GM18507 (cell line): ENCODE measurements around the gene CD93.

Source experiments
- DNase-seq: peaks from one replicate; pipeline ENCODE4 v3.0.0; 2011; ENCODE audit warnings: low read depth; ENCODE audit not compliant: insufficient read length; ENCODE audit errors: extremely low spot score
- FAIRE-seq: peaks from 2 replicates; lab custom pipeline; 2011; peaks lifted over from hg19 to GRCh38; lab: Jason Lieb, UNC

The CD93 gene

DNA sequence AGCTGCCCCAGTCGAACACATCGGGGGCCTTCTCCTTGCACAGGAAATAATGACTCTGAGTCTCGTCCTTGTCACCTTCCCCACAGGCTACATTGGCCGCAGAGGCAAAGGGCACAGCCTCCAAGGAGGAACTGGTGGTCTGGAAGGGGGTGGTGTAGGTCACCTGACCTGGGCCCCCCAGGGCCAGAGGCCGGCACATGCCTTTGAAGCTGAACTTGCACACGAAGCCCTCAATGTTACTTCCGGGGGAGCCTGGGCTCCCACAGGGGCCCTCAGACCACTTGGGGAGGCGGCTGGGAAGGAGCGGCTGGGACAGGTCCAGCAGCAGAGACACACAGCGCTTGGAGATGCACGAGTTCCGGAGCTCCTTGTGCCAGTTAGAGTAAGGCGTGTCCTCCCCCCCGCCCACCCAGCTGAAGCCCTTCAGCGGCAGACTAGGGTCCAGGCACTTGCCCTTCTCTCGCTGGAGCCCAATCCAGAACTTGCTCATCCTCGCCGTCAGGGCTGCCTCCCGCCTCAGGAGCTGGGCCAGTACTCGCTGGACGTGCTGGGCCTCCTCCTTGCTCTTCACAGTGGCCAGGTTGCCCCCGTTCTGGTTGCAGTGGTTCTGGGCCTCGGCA is 578 bp downstream of the CD93 start:
- FAIRE-seq (no peak), DNase-seq (no peak)

DNA sequence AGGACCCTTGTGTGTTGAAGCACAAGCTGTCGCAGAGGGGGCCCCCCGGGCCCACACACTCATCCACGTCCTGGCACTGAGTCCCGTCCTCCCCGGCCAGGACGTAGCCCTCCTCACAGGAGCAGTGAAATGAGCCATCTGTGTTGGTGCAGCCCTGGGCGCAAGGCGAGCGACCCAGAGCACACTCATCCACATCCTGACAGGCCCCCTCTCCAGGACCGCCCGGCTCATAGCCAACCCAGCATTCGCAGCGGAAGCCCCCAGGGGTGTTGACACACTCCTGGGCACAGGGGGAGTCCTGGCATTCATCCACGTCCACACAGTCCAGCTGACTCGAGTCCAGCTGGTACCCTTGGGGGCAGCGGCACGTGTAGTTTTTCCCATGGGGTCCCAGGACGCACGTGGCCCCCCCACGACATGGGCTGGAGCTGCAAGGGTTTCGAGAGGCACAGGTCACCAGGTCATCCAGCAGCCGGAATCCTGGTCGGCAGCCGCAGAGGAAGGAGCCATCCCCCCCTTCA is 1.2 kb downstream of the CD93 start:
- FAIRE-seq (no peak), DNase-seq (no peak)

DNA sequence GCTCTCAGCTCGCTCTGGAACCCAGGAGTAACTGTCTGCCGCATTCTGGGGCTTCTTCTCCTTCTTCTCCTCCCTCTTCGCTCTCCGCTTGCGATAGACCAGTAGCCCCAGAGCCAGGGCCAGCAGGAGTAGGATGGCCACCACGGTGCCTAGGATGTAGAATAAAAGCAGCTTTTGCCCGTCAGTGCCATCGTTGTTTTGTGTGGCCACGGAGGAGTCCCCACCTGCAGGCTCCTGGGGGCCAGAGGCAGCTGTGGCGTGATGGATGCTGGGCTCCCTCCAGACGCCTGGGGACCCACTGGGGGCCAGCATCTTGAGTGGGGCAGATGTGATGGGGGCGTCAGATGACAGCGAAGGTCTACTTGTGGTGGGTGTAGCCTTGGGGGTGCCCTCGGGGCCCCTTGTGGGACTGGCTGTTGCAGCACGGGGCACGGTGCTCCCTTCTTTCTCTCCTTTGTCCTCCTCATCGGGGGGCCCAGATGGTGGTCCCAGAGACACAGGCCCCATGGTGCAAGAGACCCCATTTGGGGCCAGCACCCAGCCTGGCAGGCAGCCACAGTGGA is 1.8 kb downstream of the CD93 start:
- no peak for FAIRE-seq

DNA sequence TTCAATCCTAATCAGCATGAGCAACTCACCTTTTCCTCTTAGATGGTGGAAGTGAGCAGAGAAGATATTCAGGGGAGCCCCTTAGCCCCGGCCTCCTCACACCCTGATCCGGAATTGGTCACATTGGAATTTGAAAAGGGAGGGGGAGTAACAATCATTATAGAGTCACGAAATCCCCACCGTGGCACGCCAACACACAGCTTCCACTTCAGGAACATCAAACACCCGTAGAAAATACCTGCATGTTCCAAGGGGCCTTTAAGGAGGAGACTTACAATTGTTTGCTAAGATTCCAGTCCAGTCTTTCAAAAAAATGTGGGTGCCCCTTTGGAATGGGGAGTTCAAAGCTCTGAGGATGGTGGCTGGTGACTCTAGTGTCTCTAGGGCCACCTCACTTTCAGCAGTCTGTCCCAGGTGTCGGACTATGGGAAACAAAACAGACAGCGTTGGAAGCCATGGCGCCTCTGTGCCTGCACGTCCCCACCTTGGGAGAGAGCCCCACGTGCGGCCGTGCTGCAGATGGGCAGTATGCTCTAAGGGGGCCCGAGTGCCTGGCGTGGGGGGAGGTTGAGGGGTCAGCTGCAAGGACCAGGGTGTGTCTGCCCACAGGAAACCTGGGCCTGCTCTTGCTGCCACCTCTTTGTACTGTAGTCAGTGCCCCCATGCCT is 2.4 kb downstream of the CD93 start:
- DNase-seq (no peak), FAIRE-seq (no peak)

More for the DNA sequence above, 1.8 kb downstream of the CD93 start:
- no peak for DNase-seq

DNA sequence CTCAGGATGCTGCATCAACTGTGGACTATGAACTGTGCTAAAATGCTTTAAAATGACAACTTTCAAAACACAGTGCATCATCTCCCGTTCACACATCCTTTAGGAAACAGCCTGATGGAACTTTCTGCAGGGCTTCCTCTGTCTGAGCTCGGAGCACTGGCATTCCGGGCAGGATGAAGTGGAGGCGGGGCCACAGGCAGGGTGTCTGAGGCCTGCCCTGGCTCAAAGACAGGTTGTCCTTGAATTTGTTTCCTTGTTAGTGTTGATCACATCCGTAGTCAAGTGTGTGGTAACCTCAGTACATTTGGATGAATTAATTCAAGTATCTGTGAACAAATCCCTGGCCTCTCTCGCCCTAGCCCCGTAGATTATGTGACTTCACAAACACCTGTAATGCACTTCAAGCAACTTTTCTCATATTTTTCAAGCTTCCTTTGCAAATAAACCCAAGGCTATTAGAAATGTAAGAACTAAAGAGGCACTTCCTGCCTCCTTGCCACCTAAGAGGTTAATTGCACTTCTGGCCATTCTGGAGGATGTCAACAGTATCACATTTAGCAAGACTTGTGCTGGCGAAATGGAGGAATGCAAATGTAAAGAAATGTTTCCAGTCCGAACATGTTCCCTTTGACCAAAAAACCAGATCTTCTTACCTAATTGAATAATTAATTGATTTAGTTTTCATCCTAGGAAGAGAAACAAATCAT is 3.1 kb downstream of the CD93 start:
- FAIRE-seq (no peak), DNase-seq (no peak)

DNA sequence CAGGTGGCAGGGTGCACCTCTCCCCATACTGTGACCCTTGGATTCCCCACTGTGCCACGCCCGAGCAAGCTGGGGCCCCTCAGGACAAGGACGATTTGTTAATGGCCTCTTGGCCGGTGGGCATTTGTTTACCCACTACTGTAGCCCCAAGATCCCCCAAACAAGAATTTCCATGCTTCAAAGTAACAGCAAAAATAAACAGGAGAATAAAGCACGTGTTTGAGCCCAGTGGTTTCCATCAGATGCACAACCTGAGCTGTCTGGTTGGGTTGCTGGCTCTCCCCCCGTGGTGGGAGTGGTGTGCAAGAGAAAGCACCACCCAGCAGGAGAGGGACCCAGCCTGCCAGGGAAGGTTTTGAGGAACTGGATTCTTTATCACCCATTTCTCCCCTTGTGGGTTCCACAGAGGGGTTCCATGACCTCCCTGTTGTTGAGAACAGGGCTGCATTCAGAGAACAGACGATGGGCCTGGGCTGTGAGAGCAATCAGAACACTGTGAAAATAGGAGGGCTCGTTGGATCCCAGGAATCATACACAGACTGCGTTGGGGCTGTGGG is 4.8 kb downstream of the CD93 start:
- DNase-seq: no peak
- FAIRE-seq: no peak

DNA sequence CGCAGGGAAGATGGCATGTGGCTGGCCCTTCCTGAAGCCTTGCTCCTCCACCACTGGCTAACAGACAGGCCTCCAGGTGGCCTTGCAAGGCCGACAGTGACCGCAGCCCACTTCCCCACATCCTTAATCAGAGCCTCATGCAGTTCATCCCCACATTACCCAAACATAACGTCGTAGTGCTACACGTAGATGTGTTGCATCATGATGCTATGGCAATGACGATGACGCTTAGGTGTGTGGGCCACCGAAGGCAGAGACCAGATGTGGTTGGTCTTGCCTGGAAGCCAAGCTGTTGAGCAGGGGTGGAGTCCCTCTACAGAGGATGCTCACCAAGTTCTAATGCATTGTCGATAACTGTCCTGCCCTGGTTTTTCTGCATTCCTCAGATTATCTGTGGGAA is 5.6 kb downstream of the CD93 start:
- no peak for DNase-seq
- FAIRE-seq: no peak

DNA sequence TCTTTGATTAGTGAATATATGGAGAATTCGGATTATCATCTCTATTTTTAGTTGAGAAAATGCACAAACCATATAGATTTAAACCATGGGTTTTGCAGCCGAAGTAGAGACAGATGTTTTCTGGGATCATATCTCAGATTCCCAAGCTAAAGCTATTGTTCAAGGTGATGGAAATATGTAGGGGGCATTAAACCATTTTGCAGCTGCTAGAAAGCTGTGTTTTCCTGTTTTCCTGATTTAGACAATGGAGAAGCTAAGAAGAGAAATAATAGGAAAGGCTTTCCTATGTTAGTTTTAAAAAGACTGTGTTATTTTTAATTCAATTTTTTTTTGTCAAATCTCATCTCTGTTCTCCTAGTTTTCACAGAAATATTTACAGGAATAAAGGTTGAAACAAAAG is 6.2 kb downstream of the CD93 start:
- no peak for FAIRE-seq
- no peak for DNase-seq

DNA sequence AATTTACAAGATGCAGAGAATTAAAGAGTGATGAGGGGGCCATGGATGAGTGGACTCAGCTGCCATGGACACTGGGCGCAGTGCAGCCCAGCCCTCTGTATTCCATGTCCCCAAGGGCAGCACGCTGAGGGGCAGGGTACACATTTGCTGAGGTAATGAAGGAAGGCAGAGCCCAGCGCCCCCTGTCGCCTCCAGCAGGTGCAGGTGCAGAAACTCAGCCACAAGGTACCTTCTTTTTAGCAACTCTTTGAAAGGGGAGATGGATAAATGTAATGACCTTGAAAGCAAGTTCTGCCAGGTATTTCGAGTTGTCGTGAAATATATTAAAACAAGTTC is 7.1 kb downstream of the CD93 start:
- FAIRE-seq: no peak
- DNase-seq: no peak

DNA sequence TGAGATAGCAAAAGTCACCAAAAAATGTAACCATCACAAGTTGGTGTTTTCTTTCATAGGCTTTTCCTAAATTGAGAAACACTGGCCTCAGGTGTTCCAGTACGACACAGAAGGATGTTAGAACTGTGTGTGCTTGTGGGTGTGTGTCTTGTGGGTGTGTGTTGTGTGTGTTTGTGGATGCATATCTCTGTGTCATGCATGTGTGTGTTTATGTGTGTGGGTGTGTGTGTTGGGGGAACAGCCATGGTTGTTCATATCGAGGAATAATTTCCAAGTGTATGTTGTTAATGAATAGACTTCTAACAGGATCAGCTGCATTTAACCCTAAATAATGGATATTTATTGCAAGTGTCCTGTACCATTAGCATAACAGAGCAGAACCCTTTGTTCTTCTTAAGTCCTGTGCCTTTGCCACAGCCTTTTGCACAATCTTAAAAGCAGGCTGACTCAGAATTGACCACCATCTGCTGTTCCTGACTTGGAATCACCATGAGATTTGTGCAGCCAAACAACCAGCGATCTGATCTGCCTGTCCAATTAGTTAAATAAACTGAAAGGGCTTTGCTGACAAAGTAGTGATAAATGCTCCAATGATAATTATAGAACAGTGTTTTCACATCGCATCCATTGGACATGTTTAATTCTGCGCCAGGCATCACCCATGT is 7.6 kb downstream of the CD93 start:
- no peak for DNase-seq

DNA sequence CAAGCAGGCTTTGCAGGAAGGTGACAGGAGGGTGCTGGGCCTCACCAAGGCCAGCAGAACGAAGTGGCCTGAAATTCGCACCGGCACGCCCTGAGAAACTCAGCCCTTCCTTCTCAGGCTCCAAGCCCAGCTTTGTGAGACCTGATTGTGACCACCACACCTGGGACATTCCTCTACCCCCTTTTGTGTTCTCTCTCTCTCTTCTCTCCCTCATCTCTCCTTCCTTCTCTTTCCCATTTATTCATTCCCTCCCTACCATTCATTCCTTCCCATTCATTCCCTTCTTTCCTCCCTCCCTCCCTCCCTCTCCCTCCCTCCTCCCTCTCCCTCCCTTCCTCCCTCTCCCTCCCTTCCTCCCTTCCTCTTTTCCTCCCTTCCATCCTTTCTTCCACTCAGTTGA is 8.8 kb downstream of the CD93 start:
- no peak for FAIRE-seq

More for the DNA sequence above, 7.6 kb downstream of the CD93 start:
- FAIRE-seq: no peak

DNA sequence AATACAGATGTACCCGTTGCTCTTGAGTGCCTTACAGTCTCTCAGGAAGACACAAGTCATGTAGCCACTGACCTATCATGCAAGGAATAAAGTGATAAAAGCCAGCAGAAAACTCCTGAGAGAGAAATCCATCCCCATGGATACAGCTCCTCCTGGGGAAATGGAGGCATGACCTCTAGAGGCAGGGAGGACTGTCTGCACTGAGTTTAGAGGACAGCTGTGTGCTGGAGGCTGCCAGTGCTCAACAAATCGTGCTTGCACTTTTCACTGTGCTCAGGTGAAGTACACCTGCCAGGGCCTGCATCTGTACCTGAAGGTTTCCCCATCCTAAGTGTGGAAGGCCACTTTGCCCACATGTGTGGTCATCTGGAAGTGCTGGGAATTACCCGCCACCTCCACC is 12.1 kb downstream of the CD93 start:
- no peak for FAIRE-seq
- no peak for DNase-seq

More for the DNA sequence above, 8.8 kb downstream of the CD93 start:
- no peak for DNase-seq

DNA sequence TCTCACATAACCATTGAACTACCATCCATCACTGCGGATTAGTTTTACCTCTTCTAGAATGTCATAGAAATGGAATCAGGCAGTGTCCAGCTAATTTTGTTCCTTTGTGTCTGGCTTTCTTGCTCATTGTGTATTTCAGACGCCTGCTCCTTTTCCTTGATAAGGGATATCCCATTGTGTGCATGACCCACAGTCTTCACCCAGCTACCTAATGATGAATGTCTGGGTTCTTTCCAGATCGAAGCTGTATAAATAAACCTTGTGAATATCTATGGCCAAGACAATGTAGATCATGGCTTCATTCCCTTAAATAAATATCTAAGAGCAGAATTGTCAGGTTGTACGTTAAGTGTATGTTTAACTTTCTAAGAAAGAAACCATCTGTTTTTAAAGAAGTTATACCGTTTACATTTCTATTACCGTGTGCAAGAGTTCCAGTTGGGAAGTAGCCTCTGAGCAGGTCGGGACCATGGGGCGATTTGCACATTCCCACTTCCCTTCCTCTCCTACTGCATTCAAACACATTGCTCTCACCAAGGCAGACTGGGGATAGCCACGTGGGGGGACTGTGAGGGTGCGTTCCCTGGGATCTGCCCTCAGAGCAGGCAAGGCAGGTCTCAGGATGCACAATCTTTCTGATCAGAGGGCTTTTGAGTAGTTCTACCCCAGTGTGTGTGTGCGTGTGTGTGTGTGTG is 13.1 kb downstream of the CD93 start:
- FAIRE-seq (no peak), DNase-seq (no peak)

DNA sequence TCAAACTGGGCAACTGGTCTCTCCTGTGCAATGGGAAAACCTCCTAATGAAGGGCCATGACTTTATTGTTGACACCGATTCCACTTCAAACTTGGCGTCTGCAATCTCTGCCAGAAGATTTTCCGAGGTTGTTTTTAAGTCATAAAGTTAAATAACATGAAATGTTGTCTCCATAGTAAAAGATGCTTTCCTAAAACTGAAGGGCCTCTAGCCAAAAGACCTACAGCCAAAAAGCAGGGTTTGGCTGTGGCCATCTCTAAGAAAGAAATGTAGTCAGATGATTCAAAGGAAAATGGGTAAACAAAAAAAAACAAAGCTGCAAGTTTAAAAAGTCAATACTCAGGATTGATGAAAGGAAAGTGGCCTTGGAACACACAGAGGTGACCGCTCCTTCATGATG is 14.1 kb downstream of the CD93 start:
- FAIRE-seq (no peak), DNase-seq (no peak)

DNA sequence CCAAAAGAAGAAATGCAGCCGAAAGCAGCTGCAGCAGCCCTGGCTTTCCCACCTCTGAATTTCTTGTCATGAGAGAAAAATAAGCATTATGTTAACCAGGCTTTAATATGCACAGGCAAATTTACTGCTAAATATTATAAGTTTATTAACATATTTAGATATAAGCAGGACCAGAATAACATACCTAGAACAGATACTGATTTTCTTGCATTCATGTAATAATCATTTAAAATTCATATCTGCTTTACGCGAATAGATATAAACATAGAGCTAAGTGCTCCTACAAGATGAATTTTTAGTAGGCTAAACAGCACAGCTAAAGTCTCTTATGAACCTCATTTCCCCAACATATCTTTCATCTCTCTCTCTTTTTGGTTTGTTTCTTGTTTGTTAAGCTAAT is 14.7 kb downstream of the CD93 start:
- DNase-seq (no peak), FAIRE-seq (no peak)

DNA sequence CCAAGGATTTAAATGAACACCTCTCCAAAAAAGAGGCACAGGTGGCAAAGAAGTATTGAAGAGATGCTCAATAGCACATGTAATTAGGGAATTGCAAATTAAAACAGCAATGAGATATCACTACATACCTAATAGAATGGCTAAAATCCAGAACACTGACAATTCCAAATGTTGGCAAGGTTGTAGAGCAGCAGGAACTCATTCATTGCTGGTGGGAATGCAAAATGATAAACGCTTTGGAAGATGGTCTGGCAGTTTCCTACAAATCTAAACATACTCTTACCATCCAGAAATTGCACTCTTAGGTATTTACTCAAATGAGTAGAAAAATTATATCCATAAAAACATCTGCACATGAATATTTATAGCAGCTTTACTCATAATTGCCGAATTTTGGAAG is 17.0 kb downstream of the CD93 start:
- FAIRE-seq: no peak
- no peak for DNase-seq

DNA sequence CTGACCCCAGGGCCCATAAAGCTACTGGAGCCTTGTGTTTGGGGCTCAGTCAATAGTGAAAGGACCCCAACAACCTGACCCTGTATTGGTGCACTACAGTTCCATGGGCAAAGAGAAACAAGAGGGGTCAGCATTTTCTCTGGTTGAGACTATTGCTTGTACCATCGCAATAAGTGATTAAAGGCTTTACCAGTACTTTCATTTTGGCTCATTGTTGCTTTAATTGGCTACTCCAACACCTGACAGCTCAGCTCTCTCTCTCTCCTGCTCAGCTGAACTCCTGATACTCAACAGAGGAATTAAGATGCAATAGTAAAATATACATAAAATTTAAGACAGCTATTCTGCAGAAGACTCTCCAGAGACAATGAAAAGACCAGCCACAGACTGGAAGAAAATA is 17.8 kb downstream of the CD93 start:
- DNase-seq: no peak
- no peak for FAIRE-seq

DNA sequence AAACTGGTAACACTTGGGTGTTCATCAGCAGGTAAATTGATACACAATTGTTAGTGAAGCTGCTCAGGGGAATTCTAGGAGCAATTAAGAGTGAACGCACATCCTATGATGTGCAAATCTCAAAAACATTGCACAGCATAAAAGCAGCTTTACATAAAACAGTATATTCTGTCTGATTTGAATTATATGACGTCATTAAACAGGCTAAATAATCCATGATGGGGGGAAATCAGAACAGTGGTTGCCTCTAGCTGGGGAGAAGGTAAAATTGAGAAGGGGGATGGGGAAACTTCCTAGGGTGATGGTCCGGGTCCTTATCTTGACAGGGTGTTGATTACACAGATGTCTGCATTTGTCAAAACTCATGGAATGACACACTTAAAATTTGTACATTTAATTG is 19.4 kb downstream of the CD93 start:
- FAIRE-seq (no peak), DNase-seq (no peak)
